Measurements from ENCODE around the gene GPR87.

GRCh38 chr3:151299006-151299405, 17.6 kb downstream of the GPR87 start:
- TF ChIP-seq CTCF (IDR thresholded peaks at IDR 0.05; ENCODE audit: low read depth, low read length), result no peak
- no peak for TF ChIP-seq POLR2A (IDR thresholded peaks at IDR 0.05; ENCODE audit: extremely low read depth, insufficient read length)
- no peak for TF ChIP-seq MYC (IDR thresholded peaks at IDR 0.05; ENCODE audit: low read depth, low read length)

Measured in NB4 (cell line).